Effector memory CD8-positive, alpha-beta T cell (primary cell): ENCODE results near the gene SETD6.
A peak's percentile ranks its signal among the peaks of the same experiment; 100 is the strongest.

Experiments
- ATAC-seq: fragments of 150-1000 bp; cut with Tn5 transposase; replicated peaks from 2 replicates; pipeline ENCODE4 v1.10.0; 2021; ENCODE audit warnings: mild to moderate bottlenecking, moderate library complexity
- DNase-seq, 3 experiments: peaks; one replicate each; pipeline ENCODE4 v3.0.0; 2021
- H3K27ac Mint-ChIP-seq, 2 donors: one replicate each; pipeline ENCODE4 v1.8.0; 2022; ENCODE audit warnings: mild to moderate bottlenecking in 2 of 2, mixed read lengths in 2 of 2, moderate library complexity in 2 of 2
- H3K27me3 Mint-ChIP-seq, 2 donors: one replicate each; pipeline ENCODE4 v1.8.0; 2022; ENCODE audit warnings: mixed read lengths in 2 of 2
- H3K36me3 Mint-ChIP-seq: one replicate; pipeline ENCODE4 v1.8.0; 2022; ENCODE audit warnings: mild to moderate bottlenecking, moderate library complexity, mixed read lengths; ENCODE audit not compliant: insufficient read depth
- H3K4me1 Mint-ChIP-seq, 2 donors: one replicate each; pipeline ENCODE4 v1.8.0; 2022; ENCODE audit warnings: low read depth in 2 of 2, mixed read lengths in 2 of 2
- H3K4me3 Mint-ChIP-seq, 2 donors: one replicate each; pipeline ENCODE4 v1.8.0; 2022; ENCODE audit warnings: mild to moderate bottlenecking in 2 of 2, mixed read lengths in 2 of 2, moderate library complexity in 2 of 2
- H3K9me3 Mint-ChIP-seq, 2 donors: one replicate each; pipeline ENCODE4 v1.8.0; 2022; ENCODE audit warnings: mixed read lengths in 2 of 2

The SETD6 gene

DNA sequence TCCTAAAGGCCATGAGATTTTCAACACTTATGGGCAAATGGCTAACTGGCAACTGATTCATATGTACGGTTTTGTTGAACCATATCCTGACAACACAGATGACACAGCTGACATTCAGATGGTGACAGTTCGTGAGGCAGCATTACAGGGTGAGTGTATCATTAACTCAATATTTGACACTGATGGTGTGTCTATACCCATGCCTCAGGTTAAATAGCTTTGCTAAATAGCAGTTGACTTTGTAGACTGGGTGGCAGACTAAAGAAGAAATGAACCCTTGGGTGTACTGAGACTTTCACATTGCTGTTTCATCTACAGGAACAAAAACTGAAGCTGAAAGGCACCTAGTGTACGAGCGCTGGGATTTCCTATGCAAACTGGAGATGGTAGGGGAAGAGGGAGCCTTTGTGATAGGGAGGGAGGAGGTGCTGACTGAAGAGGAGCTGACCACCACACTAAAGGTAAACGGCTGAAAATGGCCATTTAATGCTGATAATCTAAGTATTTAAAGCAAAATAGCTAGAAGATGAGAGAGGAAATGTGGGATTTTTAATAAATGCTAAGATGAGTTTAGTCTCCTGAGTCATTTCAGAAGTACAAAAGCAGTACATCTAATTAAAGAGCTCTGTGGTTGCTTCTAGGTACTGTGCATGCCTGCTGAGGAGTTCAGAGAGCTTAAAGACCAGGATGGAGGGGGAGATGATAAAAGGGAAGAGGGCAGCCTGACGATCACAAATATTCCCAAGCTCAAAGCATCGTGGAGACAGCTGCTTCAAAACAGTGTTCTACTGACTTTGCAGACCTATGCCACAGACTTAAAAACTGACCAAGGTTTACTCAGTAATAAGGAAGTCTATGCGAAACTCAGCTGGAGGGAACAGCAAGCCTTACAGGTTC is 3.0 kb downstream of the SETD6 start:
- Mint-ChIP-seq H3K9me3 (no peaks in the 10 kb centered on the region), H3K36me3 (peaks cover 52% of the 10 kb centered on the region), H3K4me3 (no peak overlapping the region), H3K27ac (peak overlapping the region; percentile 7 to 56), H3K27me3 (no peaks in the 10 kb centered on the region), H3K4me1 (peaks cover 21 to 22% of the 10 kb centered on the region in 2 donors)
- ATAC-seq (no peak), DNase-seq (no peak)

DNA sequence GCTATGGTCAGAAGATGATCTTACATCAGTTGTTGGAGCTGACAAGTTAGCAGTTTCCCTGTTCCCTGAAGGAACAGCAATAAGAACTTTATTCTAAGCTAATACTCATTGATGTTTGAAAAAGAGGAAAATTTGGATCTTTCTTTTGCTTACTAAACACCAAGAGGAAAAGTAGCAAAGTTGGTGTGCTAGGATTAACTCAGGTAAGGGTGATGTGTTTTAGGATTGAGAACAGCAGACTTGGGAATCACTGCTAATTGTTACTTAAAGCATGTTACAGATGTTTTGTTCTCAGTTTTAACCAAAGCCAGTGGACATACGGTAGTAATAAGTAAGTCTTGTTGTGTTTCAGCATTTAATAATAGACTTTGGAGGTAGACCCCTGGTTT is 3.7 kb downstream of the SETD6 start:
- peaks cover 21 to 22% of the 10 kb centered on the region in 2 donors for H3K4me1 Mint-ChIP-seq
- H3K27me3 Mint-ChIP-seq: no peaks in the 10 kb centered on the region
- H3K9me3 Mint-ChIP-seq: no peaks in the 10 kb centered on the region
- ATAC-seq (no peak), DNase-seq (no peak)
- H3K4me3 Mint-ChIP-seq: no peak overlapping the region
- peaks cover 59% of the 10 kb centered on the region for H3K36me3 Mint-ChIP-seq
- peak overlapping the region in 1 of 2 donors; percentile 56 for H3K27ac Mint-ChIP-seq

DNA sequence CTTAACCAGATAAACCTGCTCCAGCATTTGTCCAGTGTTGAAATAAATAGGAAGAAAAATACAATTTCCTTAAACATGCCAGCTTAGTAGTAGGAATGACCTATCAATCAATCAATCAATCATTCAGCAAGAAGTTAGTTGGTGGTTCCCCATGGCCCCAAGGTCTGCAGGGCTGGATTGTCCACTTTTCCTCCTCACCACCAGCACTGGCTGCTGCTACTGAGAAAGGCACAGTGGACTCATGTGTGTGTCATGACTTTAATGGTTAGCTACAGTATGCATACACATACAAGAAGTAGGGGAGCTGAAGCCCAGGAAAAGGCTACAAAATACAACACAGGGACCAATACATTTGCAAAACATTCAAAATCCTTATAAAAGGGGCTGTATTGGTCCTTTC is 4.4 kb downstream of the SETD6 start:
- no peaks in the 10 kb centered on the region for H3K27me3 Mint-ChIP-seq
- H3K27ac Mint-ChIP-seq: no peak overlapping the region
- peaks cover 66% of the 10 kb centered on the region for H3K36me3 Mint-ChIP-seq
- no peak overlapping the region for H3K4me3 Mint-ChIP-seq
- no peaks in the 10 kb centered on the region for H3K9me3 Mint-ChIP-seq
- ATAC-seq (no peak), DNase-seq (no peak)
- peaks cover 20 to 21% of the 10 kb centered on the region in 2 donors for H3K4me1 Mint-ChIP-seq

DNA sequence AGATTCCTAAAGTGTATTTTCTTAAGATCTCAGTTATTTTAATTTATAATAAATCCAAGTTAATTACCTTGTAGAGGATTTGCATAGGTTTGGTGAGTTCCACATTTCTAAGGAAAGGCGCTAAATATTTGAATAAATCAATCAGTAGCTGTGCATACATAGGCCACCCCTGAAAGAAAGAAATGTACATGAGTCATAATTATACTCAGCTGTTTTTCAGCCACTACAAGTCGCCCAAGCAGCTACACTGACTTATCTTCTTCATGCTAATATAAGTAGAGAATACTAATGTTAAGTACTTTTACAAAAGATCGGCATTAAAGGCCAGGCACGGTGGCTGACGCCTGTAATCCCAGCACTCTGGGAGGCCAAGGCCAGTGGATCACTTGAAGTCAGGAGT is 14.9 kb downstream of the SETD6 start:
- Mint-ChIP-seq H3K27me3 (no peaks in the 10 kb centered on the region), H3K36me3 (peaks cover 98% of the 10 kb centered on the region), H3K4me1 (peaks cover 4 to 6% of the 10 kb centered on the region in 2 donors), H3K4me3 (no peak overlapping the region), H3K27ac (peak overlapping the region in 1 of 2 donors; percentile 65), H3K9me3 (no peaks in the 10 kb centered on the region)
- no peak for DNase-seq
- ATAC-seq: no peak

DNA sequence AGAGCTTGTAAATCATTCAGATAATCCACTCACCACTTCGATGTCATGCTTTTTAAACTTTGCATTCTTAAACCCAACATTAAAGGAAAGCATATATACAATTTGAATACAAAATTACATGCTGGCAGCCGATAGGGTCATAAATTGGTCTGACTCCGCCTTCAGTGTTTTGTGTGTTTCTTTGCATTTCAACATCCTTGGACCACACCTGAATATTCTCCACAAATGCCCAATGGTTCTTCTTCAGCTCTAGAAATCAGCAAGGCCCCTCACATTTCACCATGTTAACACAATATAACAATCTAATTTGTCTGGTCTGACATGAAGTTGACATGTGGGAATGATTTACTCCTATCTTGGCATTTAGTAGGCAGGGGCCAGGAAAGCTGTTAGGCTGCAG is 17.1 kb downstream of the SETD6 start:
- no peaks in the 10 kb centered on the region for H3K27me3 Mint-ChIP-seq
- H3K4me1 Mint-ChIP-seq: peaks cover 3 to 9% of the 10 kb centered on the region in 2 donors
- DNase-seq (no peak), ATAC-seq (no peak)
- no peaks in the 10 kb centered on the region for H3K9me3 Mint-ChIP-seq
- no peak overlapping the region for H3K4me3 Mint-ChIP-seq
- no peak overlapping the region for H3K27ac Mint-ChIP-seq
- peaks cover 99% of the 10 kb centered on the region for H3K36me3 Mint-ChIP-seq

DNA sequence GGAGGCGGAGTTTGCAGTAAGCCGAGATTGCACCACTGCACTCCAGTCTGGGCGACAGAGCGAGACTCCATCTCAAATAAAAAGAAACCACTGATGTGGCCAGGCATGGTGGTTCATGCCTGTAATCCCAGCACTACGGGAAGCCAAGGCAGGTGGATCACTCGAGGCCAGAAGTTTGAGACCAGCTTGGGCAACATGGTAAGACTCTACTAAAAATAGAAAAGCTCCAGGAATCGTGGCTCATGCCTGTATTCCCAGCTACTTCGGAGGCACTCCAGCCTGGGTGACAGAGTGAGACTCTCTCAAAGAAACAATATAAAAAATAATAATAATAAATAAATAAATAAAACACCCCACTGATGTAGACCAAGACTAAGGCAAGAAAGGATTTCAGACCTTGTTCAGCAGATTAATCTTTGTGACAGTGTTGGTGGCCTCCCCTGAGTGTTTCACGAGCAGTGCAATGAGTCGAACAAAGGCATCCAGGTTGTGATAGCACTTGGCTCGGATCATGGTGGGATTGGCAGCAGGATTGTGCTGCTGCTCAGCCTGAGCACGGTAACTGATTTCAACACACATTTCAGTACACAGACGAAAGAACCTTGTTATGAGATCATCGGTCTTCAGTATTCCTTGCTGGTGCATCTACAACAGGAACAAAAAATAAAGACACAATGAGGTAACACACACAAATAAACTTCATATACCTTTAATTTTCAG is 18.6 kb downstream of the SETD6 start:
- Mint-ChIP-seq H3K4me3 (no peak overlapping the region), H3K36me3 (peaks cover 100% of the 10 kb centered on the region), H3K4me1 (peaks cover 3 to 9% of the 10 kb centered on the region in 2 donors), H3K27ac (no peak overlapping the region), H3K9me3 (no peaks in the 10 kb centered on the region), H3K27me3 (no peaks in the 10 kb centered on the region)
- no peak for ATAC-seq
- DNase-seq: no peak

DNA sequence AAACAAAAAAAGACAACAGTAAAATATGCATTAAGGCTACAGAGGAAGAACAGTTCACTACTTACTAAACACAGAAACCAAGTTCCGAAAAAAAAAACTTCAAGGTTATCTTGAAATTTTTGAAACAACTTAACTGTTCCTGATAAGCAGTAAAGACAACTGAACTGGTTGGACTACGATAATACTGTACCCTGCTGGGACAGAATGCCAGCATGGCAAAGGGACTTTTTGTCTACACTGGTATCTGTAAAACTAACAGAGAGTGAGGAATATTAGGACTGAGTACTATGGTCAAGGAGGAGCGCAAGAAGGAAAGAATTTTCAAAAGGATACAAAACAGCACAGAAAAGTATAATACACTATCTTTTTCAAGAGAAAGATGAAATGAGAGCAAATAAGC is 19.8 kb downstream of the SETD6 start:
- H3K27me3 Mint-ChIP-seq: no peaks in the 10 kb centered on the region
- peaks cover 100% of the 10 kb centered on the region for H3K36me3 Mint-ChIP-seq
- ATAC-seq: no peak
- no peaks in the 10 kb centered on the region for H3K9me3 Mint-ChIP-seq
- H3K4me3 Mint-ChIP-seq: no peak overlapping the region
- DNase-seq: no peak
- peaks cover 3 to 12% of the 10 kb centered on the region in 2 donors for H3K4me1 Mint-ChIP-seq
- no peak overlapping the region for H3K27ac Mint-ChIP-seq

DNA sequence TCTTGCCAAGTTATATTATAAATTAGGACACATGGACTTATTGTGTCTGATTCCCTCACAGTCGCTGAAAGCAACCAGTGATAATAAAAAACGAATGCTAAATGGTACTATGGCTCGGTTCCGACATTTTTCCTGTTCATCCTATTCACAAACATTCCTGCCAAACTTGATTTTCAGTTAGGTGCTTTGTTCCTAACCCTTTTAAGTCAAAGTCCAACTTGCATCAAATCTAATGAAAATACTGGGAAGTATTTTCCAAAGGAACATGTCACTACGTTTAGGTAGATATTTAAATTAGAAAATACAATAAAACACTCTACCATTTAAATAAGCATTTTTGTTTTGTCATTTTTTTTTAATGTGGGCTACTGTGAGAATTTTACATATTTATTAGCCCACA is 21.0 kb downstream of the SETD6 start:
- DNase-seq: no peak
- Mint-ChIP-seq H3K27ac (no peak overlapping the region), H3K4me3 (no peak overlapping the region), H3K4me1 (peaks cover 3 to 16% of the 10 kb centered on the region in 2 donors), H3K27me3 (no peaks in the 10 kb centered on the region), H3K36me3 (peaks cover 100% of the 10 kb centered on the region), H3K9me3 (no peaks in the 10 kb centered on the region)
- no peak for ATAC-seq

DNA sequence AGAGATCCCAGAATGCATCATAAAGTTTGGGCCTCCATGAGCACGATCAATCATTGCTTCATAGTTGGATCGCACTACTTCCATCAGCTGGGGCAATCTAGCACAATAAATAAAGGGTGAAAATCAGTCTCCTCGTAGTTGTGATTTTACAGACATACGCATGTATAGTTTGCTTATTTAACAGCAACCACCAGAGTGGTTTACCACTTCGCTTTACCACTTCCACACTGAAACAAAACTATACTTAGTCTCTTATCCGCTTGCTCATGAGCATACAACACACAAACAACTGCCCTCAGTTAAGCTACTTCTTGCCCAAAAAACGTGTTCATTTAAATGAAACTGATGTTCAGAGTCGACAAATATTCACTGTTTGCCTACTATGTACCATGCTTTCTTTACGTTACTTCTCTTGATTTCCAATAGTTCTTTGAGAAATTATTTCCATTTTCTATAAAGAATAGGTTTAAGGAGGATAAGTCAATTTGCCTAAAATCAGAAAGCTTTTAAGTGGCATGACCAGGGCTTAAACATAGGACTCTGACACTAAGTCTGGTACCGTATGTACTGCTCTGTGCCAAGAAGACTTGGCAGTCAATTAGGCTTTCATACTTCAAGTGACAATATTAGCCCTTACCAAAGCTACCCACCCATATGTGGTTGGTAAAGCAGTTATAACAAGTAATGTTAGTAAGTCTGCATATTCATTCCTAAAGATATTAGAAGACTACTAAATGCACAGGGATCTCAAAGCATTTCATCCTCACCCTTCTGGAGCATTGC is 22.0 kb downstream of the SETD6 start:
- Mint-ChIP-seq H3K4me3 (no peak overlapping the region), H3K36me3 (peaks cover 100% of the 10 kb centered on the region), H3K27ac (peak overlapping the region; percentile 7 to 58), H3K27me3 (no peaks in the 10 kb centered on the region), H3K4me1 (peaks cover 3 to 16% of the 10 kb centered on the region in 2 donors), H3K9me3 (no peaks in the 10 kb centered on the region)
- no peak for DNase-seq
- no peak for ATAC-seq

DNA sequence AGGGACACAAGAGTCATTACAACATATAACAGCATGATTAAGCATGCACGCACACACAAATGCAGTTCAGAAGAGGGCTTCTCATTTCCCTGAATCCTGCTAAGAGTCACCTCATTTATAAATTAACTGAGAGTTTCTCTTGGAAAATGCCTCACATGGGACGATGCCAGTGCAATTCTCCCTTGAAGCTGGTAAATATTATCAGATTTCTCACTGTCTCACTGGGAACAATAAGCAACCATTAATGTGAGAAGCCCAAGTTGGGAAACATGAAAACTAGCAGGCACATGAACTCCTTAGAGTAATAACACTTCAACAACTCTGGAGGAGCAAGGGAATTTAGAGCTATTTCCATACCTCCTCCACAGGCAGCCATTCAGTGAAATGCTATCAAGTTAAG is 26.4 kb downstream of the SETD6 start:
- DNase-seq (no peak), ATAC-seq (no peak)
- Mint-ChIP-seq H3K4me3 (no peak overlapping the region), H3K36me3 (peaks cover 99% of the 10 kb centered on the region), H3K4me1 (peaks cover 0 to 15% of the 10 kb centered on the region in 2 donors), H3K27ac (no peak overlapping the region), H3K9me3 (no peaks in the 10 kb centered on the region), H3K27me3 (no peaks in the 10 kb centered on the region)

DNA sequence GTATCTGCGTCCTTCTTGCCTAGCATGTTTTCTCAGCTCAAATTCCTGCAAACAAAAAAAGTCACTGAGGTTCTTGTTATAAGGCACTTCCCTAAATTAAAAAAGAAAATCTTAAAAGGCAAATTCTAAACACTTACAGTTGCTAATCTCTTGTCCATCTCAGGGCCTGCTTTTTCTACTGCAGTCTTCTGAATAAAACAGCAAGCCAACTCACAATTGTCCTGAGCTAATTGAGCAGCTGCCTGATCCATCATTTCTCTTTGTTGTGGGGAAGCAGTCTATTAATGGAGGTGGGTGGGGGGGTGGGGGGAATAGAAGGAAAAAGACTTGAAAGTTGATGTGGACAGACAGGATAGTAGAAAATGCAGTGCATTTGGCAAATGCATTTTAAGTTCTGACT is 27.0 kb downstream of the SETD6 start:
- DNase-seq: no peak
- H3K27ac Mint-ChIP-seq: no peak overlapping the region
- no peak for ATAC-seq
- H3K36me3 Mint-ChIP-seq: peaks cover 99% of the 10 kb centered on the region
- H3K4me3 Mint-ChIP-seq: no peak overlapping the region
- no peaks in the 10 kb centered on the region for H3K27me3 Mint-ChIP-seq
- H3K9me3 Mint-ChIP-seq: no peaks in the 10 kb centered on the region
- peaks cover 0 to 14% of the 10 kb centered on the region in 2 donors for H3K4me1 Mint-ChIP-seq

DNA sequence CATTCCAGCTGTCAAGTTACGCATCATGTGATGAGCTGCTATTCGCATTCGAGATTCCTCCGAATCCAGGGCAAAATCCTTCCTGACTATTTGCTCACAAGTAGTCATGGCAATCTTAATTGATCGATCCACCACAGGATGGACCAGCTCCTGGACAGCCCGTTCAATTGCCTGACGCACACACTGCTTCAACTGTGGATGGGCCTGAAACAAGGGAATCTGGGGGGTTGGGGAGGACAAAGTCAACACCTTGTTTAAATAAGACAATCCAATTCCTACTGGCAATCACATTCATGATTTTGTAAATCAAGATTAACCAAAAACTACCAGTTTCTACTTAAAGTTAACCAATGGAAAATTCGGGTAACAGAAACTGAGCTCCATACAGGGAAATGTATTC is 28.4 kb downstream of the SETD6 start:
- H3K4me1 Mint-ChIP-seq: peaks cover 0 to 12% of the 10 kb centered on the region in 2 donors
- ATAC-seq (no peak), DNase-seq (no peak)
- no peaks in the 10 kb centered on the region for H3K9me3 Mint-ChIP-seq
- no peak overlapping the region for H3K27ac Mint-ChIP-seq
- peaks cover 93% of the 10 kb centered on the region for H3K36me3 Mint-ChIP-seq
- no peaks in the 10 kb centered on the region for H3K27me3 Mint-ChIP-seq
- H3K4me3 Mint-ChIP-seq: no peak overlapping the region

DNA sequence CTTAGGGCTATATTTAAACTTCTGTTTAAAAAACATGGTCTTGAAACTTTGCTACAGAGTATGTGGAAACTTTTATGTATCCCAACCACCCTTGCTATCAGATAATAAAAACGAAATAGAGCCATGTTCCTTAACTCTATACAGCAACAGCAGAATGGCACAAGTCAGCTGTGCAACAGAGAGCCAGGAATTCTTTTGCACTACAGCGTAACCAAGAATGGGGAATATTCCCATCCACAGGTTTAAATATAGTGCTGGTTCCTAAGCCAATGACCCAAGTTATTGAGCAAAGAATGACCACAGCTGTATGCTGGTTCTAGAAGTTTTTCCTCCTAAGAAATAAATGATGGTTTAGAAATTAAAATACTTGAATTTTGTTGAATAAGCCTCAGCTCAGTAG is 33.1 kb downstream of the SETD6 start:
- peaks cover 2 to 6% of the 10 kb centered on the region in 2 donors for H3K4me1 Mint-ChIP-seq
- H3K27me3 Mint-ChIP-seq: no peaks in the 10 kb centered on the region
- ATAC-seq (no peak), DNase-seq (no peak)
- H3K4me3 Mint-ChIP-seq: no peak overlapping the region
- peaks cover 86% of the 10 kb centered on the region for H3K36me3 Mint-ChIP-seq
- no peaks in the 10 kb centered on the region for H3K9me3 Mint-ChIP-seq
- H3K27ac Mint-ChIP-seq: no peak overlapping the region
